HG03045 (cell line): ENCODE results near the gene TNS3.

Experiments
- ATAC-seq: cut with Tn5 transposase; IDR thresholded peaks from one replicate; pipeline ENCODE4 v1.9.1; 2021; ENCODE audit warnings: mild to moderate bottlenecking, moderate library complexity; ENCODE audit not compliant: unreplicated experiment

The TNS3 gene

GRCh38 chr7:47376991-47377616 lies 204.8 kb downstream of the TNS3 start:
- ATAC-seq, result no peak

DNA sequence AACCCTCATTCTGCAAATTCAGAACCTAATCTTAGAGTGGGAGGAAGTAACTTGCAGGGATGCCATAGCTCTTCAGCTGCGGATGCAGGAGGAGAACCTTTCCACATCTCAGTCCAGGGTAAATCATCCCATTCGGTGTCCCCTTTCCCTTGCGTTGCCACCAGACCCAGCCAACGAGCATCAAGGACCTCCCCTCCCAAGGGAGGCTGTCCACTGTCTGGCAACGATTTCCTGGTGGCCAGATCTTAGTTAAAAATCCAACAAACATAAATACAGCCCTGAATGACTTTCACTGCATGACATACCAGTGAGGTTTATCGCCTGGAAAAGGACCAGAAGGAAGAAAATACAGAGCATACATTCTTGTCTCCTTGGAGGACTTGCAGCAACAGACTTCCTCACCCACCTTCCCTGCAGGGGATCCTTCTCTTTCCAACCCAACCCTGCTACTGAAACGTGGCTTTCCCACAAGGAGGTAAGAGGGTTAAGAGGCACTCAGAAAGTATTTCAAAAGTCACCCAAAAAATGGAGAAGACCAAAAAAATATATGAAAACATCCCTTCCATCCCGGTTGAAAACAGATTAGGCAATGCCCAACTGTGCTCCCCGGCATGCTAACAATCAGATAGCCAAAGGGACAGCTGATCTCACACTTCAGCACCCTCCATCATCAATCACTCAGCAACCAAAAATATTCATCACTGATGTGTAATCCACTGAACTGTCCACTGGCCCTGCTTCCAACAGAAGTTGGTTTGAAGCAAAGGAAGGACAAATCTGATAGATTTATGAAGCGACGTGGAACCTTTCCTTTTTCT lies 206.6 kb downstream of the TNS3 start:
- ATAC-seq, result no peak

DNA sequence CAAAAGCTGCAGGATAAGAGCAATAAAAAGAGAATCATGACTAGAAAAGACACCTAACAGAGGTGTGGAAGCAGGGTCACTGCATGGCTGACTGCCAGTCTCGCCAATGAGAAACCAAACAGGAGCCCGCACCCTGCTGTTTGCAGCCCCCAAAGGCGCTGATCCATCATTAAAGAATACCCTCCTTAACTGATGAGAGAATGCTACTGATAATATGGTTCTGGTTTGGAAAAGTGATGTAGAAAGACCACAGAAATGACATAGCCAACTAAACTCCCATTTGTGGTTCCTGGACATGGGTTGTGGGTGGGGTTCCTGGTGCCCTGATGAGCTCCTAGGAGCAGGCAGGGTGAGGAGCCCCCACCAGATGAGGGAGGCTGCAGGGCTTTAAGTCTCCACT lies 207.4 kb downstream of the TNS3 start:
- no peak for ATAC-seq

- ATAC-seq, result no peak
Measured at GRCh38 chr7:47373871-47374451, 207.9 kb downstream of the TNS3 start.

DNA sequence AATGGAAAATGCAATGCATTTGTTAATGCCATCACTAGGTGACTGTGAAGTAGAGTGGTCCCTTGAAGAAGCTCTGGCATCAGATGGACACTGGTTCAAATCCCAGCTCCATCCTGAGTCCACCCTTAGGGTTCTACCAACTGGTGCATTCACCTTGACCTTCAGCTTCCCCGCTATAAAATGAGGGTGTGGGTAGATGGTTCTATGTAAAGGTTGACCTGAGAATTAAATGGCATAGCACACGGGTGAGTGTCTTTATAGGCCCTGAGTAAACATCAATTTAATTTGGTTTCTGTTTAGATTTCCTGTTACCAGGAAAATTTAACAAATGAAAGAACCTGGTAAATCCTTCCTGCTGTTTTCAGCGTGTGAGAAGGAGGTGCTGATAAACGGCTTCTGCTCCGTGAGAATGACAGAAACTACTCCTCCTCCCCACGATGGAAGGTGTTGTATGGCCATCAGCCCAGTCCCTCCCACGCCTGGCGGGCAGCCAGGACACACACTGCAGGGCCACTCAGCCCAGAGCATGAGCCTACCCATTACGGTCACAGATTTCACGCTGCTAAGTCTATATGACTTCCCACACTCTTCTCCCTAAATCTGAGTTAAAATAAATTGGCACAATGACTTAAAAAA lies 210.1 kb downstream of the TNS3 start:
- no peak for ATAC-seq

DNA sequence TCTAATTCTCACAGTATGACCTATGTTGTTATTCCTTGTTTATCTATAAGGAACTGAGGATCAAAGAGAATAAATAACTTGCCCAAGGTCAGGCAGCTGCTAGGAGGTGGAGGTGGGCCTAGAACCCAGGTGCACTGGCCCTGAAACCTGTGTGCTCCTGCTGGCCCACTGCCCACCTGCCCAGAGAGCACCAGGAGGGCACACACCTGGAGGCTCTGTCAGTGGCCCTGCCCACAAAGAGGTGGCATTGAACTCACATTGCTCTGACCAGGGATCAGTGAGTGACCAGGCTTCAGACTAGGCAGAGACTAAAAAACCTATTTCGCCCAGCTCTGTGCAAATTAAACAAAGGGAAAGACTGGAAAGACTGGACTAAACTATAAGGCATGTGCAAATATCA lies 210.6 kb downstream of the TNS3 start:
- no peak for ATAC-seq

DNA sequence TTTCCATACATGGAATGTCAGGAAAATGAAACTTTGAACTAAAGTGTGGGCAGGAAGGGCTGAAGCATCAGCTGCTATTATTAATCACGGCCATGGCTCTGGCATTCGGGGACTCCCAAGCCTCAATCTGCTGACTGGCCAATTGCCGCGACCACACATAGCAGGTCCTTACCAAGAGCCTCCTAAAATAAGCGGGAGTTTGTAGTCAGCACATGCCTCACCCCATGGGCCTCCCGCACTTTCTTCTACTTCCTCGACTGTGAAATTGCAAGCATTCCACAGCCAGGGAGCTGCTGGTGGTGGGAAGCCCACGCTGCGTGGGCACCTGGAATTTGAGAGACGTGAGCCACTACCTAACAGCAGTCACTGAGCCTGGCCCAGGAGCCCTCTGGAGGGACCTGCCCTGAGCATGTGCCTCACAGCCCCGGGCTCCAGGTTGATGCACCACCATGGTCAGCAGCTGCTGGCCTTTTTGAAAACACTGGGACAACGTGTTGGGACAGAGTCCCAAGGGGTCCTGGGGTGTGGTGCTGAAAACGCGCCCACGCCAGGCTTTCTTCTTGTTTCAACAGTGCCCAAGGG lies 211.4 kb downstream of the TNS3 start:
- ATAC-seq, result no peak

- no peak for ATAC-seq
Measured at GRCh38 chr7:47369736-47370135, 212.2 kb downstream of the TNS3 start.

DNA sequence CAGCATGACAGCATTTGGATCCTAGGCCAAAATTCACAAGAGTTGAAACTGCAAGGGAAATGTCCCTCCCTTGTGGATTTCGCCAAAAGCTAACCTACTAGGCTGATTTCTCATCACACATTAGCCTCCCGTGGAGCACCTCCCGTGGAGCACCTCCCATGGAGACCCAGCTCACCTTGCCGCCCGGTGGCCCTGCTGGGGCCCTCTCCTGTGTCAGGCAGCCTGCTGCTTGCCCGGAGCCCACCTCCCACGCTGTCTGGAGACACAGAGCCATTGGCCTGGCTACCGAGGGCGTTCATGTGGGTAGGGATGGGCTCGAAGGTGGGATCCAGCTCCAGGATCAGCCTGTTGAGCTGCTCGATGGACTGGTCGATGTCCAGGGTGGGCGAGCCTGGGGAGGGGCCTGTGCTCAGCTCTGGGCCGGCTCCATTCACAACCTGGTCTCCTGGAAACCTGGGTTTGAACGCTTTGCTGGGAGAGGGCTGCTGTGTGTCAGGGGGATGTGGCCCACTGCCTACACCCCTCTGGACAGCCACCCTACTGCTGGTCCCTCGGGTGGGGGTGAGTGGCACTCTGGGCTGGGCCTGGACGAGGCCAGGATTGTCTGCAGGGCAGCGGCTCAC lies 213.6 kb downstream of the TNS3 start:
- ATAC-seq, result no peak

DNA sequence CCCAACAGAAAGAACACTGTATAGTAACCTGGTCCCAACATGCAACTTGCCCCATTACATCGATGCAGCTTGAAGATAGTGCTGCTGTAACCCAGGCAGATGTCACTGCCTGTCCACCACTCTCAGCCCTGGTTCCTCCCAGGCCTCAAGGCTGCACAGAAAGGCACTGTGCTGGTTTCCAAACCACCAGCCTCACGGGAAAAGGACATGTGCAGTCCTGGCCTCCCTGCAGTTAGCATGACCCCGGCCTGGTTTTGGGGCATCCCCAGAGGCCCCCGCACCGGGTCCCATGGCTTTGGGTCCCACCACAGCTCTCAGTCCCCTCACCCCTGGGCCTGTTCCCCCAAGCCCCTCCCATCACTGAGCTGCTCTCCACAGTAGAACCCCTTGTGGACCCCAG lies 214.5 kb downstream of the TNS3 start:
- ATAC-seq, result no peak

DNA sequence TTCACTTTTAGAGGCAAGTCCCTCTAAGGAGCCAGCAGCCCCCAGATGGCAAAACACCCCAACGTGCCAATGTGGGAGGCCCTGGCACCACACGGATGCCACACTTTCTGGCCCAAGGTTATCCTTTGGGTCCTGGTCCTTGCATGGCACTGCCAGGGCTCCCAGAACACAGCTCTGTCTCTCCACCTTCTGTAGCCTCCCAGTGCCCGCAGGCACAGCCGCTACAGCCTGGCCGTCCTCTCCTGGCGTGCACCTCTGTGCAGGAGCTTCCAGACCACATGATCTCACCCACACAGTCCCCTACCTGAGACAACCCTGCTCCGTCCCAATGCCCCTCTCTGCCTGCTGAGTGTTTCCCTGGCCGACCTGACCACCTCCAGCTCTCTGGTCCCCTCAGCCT lies 215.0 kb downstream of the TNS3 start:
- no peak for ATAC-seq

- no peak for ATAC-seq
Measured at GRCh38 chr7:47366211-47366610, 215.7 kb downstream of the TNS3 start.

DNA sequence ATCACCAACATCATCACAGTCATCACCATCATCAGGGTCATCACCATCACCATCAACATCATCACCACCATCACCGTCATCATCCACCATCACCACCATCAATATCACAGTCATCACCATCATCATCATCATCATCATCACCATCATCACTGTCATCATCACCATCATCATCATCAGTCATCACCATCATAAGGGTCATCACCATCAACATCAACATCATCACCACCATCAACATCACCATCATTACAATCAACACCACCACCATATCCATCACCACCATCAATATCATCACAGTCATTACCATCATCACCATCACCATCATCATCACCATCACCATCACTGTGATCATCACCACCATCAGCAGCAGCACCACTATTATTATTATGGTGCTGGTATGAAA lies 218.9 kb downstream of the TNS3 start:
- no peak for ATAC-seq

- no peak for ATAC-seq
Measured at GRCh38 chr7:47361746-47362215, 220.1 kb downstream of the TNS3 start.

GRCh38 chr7:47361236-47361635 lies 220.7 kb downstream of the TNS3 start:
- no peak for ATAC-seq

DNA sequence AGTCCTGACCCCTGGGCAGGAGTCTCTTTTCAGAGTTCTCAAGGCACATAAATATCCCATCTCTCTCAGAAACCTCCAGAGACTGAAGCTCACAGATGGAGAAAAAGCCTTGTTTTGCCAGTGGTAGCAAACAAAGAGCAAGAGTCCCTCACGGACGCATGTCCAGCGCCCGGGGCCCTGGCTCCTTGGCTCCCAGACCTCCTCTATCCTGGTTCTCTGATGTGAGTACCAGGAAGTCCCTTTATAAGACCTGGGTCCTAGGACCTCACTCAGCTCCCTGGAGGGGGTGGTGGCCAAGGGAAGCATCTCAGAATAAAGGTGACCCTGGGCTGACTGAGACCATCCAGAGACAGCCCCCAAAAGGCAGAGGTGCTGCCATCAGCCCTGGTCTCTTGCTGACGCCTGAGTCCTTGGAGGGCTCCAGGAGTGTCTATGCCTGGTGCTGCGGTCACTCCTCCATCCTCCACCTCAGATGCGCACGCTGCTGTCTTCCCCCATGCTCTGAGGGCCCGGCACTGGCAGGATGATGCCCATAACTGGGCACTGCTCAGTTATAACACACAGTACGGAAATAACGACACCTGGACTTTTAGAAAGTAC lies 221.5 kb downstream of the TNS3 start:
- ATAC-seq, result no peak

DNA sequence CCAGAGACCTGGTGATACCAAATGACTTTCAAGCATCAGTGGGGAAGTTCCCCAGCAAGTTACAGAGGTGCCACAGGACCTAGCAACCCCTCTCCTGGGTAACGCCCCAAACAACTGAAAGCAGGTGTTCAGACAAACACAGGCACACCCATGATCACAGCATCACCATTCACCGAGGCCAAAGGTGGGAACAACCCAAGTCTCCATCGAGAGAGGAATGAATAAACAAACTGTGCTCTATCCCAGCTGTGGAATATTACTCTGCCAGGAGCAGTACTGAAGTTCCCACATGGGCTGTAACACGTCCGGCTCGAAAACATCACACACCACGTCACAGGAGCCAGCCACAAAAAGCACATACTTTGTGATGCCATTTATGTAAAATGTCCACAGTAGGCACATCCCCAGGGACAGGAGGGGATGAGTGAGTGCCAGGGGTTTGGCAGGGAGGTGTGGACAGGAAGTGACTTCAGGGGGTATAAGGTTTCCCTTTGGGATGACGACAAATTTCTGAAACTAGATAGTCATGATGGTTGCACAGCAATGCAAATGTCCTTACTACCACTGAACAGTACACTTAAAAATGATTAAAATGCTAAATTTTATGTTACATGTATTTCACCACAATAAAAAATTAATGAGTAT lies 222.8 kb downstream of the TNS3 start:
- ATAC-seq, result no peak

DNA sequence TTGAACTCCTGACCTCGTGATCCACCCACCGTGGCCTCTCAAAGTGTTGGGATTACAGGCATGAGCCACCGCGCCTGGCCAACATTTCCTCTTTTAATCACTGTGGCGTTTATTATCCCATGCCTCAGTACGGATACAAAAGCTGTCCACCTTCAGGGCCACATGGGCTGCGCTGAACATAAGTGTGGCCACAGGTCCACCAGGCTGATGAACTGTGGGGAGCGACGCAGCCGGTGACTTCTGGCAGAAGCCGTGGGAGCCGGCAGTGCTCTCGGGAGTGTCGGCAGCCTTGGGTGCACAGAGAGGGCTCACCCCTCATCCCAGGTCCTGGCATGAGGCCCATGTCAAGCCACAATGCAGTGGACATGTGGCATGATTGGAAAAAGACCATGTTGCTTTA lies 223.6 kb downstream of the TNS3 start:
- no peak for ATAC-seq

DNA sequence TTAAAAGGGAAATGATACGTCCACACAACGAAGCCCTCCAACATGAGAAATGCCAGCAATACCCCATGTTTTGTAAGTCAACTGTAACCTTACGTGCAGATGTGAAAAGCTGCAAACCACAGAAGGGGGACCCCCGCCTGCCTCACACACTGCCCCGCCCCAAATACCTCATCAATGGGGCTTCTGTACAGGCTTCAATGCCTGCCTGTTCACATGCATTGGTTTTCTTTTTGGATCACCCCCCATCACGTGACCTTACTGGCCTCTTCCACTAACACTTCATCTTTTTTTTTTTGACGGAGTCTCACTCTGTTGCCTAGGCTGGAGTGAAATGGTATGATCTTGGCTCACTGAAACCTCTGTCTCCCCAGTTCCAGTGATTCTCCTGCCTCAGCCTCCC lies 224.0 kb downstream of the TNS3 start:
- ATAC-seq, result no peak

DNA sequence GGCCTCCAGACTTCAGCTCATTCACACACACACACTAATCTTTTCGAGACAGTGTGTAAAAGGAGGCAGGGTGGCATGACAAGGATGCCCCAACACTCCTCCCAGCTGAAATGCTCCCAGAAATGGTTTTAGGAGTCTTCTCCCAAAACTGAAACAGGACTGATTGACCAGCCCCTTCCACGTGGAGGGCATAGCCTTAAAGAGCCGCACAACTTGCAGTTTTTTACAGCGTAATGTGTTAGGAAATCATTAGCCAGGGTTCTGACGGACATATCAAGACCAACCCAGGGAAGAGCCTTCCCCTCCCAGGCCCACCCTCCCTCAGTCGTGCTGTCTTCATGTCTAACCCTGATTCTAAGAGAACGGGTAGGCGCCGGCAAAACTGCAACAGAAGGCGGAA lies 224.6 kb downstream of the TNS3 start:
- no peak for ATAC-seq
